HG02938 (cell line): ENCODE results near the gene COX17.

ENCODE experiments used
- ATAC-seq: cut with Tn5 transposase; IDR thresholded peaks from one replicate; pipeline ENCODE4 v1.9.1; 2021; ENCODE audit warnings: mild to moderate bottlenecking, moderate library complexity; ENCODE audit not compliant: unreplicated experiment

COX17 gene

DNA sequence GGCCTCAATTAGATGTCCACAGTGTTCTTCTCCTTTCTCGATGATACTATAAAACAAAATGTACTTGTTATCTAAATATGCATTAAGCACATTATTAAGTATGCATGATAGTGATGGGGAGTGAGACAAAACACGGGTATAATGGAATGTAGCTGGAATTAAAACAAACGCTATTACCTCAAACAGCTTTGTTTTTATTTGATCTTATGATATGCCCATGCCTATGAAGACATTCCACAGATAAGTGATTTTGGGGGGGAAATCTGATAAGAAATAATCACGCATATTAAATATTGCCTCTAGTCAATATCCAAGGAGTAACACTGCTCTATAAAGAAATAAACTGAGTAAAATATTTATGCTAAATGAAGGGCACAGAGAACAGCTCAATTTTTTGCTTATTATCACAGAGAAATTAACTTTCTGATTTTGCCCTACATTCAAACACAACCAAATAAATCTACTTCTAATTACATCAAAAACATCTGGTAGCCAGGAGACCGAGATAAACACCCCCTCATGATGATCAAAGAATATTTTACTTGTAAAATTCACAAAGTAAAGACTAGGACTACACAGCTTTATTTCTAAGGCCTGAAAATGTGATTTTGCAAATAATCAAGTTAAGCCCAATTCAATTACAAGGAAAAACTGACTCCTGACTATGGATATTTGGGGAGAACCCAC lies 1.9 kb downstream of the COX17 start:
- ATAC-seq, result no peak

DNA sequence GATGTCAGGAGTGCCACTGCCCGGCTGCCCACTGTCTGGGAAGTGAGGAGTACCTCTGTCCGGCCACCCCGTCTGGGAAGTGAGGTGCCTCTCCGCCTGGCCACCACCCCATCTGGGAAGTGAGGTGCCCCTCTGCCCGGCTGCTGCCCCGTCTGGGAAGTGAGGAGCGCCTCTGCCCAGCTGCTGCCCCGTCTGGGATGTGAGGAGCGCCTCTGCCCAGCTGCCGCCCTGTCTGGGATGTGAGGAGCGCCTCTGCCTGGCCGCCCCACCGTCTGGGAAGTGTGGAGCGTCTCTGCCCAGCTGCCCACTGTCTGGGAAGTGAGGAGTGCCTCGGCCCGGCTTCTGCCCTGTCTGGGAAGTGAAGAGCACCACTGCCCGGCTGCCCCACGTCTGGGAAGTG lies 3.3 kb downstream of the COX17 start:
- ATAC-seq, result no peak

DNA sequence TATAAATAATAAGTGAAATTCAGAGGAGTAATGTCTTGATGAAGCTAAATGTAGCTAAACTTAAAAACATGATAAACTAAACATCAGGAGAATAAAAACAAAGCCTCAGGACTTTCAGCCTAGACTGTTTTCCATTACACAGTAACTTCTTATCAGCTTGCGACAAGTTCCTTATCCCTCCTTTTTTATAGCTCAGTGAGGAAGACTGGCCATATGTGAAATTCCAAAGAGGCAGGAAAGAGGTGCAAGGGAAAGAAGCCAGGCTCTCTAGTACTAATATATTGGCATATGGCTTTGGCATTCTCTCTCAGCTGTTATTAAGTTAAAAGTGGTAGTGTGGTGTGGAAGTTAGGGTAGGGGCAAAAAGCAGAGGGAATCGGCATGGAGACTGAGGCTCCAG lies 4.4 kb downstream of the COX17 start:
- ATAC-seq, result no peak

DNA sequence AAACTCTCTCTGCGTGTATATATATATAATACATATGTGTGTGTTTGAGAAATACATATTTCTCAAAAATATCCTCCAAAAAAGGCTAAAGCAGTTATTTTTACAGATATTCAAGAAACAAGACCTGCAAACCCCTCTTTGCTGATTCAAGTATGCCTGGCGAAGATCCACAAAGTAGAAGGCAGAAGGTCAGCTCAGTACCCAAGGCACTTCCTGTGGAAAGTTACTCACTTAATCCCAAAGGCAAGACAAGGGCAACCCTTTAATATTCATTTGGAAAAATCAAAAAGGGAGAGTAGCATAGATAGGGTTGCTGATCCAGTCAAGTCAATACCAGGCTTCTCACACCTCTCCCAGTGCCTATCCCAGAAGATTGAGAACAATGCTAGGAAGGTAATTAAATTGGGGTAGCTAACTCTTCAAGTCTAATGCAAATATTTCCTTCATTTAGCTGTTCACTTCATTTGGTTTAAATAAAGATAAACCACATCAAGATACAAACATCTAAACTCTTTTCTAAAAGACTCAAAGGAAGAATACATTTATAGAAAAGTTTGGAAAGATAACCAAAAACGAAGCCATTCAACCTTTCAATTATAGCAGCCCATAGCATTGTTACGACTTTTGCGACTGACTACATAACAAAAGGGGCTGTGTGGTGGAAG lies 7.2 kb downstream of the COX17 start:
- ATAC-seq, result no peak

DNA sequence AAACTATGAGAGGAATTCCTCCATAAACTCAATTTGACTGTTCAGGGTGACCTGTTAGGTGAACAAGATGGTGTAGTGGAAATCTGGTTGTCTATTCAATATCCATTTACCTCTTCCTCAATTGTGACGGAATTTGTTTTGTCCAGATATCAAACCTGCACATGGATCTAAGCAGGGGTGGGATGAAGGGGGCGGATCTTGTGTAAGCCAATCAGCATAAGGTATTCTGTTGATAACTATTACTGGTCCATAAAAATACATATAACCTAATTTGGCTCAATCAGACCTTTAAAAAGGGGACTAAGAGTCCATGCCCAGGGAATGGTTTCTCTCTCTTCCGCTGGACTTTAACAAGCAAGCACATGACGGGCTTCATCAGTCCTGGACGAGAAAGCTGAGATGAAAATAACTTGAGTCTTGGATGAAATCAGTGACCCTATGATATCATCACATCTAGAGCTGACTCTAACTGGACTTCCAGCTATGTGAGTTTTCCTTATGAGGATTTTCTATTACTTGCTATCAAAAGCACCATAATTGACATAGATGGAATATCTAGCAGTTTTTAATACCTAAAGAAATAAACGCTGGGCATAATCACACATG lies 11.1 kb downstream of the COX17 start:
- ATAC-seq, result no peak

DNA sequence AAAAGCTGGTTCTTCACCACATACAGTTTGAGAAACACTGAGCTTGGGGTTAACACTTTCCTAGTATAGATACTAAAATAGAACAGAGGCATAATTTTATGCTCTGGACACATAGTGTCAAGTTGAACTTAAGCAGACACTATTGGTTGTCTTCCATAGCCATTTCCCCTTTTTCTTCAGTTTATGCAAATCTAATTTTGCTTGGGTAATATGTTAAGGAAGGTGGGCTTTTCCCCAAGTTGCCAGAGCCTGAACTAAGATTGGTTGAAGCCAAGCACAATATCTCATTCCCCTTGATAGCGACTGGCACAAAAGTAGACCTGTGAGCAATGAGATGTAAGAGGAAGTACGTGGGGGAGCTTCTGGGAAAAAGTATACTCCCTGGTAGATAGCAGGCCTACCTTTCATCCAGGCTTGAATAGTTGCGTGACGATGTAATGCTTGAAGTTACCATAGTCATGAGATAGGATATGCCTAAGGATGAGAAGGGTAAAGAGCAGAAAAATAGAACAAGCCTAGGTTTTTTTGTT lies 12.3 kb downstream of the COX17 start:
- no peak for ATAC-seq

DNA sequence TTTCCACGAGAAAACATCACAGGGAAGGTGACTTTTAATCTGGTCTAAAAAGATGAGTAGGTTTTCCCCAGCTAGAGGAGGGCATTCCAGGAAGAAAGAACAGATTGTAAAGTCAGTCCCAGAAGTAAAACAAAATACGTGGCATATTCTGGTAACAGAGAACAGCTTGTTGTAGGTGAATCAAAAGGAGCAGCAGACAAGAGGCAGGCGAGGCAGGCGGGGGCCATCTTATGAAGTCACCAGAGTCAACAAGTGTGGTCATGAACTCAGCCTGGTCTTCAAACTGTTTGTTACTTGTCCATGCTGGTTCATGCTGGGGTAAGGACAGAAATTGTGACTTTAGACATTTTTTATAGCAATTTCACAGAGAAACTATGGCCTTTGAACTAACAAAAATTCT lies 12.8 kb downstream of the COX17 start:
- no peak for ATAC-seq

DNA sequence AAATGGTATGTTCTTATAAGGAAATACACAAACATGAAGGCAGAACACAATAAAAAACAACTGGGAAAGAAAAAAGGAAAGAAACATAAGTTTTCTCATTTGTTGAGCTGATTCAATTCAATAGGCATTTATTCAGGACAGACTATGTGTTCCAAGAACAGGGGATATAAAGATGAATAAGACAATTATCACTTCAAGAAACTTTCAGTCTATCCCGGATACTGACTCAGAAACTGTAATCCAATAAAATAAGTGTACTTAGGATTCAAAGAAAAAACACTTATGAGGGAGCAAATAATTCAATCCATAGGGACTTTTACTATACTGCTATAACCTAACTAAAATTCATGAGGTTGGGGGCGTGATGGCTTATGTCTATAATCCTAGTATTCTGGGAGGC lies 13.3 kb downstream of the COX17 start:
- ATAC-seq, result no peak

DNA sequence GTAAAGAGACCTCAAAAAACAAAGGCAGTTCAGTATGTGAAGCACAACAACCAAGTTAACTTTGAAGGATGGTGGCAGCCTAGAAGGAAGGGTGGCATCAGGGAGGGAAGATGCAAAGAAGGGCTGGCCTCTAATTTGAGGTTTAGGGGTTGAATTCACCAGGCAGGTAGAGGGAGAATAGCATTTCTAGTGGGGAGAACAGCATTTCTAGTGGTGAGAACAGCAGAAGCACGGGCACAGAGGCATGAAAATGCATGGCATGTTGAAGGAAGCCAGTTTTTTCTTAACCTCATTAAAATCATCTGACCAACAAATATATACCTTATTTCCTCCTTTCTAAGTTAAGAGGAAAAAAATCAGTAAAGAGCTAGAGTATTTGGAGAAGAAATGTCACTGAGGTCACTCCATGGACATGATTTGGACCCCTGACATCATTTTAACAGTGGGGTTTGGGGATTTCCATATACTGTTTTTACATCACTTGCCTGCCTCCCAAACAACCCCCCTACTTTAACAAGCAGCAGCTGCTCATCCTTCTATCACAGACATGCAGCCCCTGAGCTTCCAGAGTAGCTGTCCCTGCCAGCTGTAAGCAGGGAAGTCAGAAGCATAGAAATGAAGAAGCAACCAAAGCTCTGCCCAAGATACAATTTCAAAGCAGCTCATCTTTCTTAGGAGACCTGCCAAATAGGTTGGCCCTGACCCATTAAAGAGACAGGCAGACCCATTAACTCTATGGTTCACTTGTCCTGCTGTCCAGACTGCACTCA lies 14.4 kb downstream of the COX17 start:
- ATAC-seq, result no peak

DNA sequence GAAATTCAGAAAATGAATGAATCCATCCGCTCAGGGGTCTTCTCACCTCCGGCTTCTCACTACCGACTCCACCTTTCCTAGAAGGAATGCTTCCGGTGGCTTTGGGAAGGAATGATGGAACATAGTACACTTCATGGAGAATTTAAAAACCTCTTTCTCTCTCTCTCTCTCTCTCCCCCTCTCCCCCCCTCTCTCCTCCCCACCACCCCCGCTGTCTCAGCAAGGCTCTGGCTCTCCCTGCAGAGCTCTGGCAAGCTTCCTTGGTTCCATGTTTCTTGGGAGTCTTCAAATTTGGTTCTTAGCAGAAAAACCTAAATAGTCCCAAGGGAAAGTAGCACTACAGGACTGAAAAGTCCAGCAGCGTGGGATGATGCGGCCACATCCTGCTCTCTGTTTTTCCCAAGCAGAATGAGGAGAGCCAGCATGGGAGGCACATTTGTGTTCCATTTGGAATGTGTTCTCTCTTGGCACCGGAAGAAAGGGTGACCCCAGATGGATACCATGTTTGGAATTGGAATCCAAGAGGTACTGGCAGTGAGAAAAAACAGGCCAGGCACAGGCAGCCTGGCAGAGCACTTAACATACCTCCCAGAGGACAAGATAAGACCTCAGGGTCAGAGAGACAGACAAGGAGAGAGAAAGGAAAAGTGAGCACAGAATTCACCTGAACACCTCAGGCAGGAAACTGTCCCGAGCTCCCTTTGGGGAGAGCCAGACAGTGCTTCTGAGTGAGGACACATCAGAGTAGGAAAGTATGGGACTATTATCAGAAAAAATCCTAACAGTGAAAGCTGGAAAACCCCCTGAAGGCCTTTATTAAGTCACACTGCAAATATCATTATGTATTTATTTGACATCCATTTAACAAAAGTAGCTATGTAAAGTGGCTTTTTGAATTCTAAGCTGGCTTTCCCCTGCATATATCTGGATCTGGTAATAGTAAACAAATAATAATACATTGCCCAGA lies 16.4 kb downstream of the COX17 start, which contains the start of gene POPDC2:
Gene POPDC2 (minus strand): TSS at position 116 of the 967 bp plus-strand sequence. CDS start 166 bp downstream, outside the sequence.
- ATAC-seq, result no peak

DNA sequence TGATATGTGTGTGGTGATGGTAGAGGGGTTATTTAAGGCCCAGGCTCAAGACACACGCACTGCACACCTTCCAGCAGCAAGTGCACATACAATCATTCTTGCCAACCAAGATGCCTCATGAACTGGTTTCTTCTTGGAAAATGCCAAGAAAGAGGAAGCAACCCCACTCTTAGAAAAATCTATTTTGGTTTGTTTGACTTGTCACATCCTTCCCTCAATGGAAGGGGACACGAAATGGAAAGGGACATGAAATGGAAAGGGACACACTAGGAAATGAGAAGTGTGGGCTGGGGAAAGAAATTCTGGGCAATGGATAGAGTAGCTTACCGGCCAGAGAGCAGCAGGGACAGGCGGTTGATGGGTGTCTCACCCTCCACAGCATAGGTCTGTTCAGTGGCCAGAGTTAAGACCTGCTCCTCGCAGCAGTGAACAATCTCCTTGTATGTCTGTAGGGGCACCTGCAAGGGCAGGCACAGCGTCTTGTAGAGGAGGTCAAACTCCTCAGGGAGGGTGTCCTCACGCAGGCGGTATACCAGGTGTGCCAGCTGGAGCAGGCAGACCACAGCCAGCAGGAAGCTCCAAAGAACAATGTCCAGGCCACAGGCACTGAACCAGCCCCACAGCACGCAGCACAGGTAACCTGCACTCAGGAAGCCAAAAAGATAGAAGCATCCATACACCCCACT lies 17.5 kb downstream of the COX17 start:
- ATAC-seq, result no peak

DNA sequence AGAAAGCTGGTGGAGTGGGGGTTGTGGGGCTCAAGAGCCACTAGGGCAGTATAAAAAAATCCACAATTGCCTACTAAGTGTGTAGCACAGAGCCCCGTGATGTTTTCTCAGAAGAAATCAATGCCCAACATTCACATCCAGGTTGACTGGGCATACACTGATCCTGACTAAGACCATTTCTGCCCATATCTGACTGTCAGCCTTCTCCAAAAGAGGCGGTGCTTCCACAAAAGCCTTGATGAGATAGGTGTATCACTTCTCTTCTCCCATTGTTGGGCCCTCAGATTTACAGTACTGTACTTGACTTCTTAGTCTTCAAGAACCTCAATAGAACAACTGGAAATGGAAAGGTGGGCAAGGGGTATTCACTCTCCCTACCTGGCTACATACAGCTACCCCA lies 18.2 kb downstream of the COX17 start:
- ATAC-seq, result no peak

DNA sequence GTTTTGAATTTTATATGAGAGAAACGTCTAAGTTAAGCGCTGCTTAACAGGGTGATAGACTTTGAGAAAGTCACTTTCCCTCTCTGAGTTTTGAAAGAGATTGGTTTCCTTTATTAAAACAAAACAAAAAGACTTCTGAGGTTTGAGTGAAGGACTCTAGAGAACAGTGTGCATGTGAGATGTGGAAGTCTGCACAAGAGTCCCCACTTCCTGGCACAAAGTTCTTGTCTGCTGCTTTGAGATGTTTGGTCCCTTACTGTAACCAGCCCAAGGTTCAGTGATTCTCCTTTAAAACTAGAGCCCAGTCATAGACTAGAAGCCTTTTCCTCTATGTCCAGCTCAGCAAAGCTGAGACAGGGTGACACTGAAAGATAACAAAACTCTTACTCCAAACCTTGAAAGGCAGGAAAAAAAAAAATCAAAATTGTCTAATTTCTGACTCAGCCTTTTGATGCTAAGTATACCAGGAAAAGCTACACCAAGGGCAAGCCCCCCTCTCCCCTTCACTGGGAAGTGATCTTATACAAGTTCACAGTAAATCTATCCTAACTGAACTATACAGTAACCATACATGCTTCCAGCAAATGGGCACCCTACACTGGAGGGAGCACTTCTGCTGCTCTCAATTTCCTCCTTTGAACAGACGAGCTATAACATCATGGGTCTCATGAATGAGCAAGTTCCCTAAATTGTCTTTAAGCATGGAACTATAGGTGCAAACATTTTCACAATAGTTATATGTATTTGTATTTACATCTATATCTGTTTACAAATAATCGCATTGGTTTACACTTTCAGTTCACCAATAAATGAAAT lies 19.1 kb downstream of the COX17 start:
- ATAC-seq, result no peak

DNA sequence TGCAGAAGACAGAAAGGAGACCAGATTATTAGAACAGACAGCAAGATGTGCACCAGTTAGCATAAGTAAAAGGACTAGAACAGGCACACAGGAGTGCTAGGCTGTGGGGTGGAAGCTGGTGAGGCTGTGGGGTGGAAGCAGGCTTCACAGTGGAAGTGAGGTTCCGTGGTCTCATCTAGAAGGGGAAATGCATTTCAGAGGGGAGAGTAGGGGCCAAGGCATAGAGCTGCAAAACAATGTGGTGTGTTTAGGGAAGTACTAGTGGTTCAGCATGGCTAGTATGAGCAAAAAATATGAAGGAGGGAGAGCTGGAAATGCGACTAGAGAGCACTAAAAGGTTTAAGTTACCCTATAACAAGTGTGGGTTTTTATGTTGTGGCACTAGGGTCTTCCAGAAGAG lies 23.3 kb downstream of the COX17 start:
- ATAC-seq, result no peak

DNA sequence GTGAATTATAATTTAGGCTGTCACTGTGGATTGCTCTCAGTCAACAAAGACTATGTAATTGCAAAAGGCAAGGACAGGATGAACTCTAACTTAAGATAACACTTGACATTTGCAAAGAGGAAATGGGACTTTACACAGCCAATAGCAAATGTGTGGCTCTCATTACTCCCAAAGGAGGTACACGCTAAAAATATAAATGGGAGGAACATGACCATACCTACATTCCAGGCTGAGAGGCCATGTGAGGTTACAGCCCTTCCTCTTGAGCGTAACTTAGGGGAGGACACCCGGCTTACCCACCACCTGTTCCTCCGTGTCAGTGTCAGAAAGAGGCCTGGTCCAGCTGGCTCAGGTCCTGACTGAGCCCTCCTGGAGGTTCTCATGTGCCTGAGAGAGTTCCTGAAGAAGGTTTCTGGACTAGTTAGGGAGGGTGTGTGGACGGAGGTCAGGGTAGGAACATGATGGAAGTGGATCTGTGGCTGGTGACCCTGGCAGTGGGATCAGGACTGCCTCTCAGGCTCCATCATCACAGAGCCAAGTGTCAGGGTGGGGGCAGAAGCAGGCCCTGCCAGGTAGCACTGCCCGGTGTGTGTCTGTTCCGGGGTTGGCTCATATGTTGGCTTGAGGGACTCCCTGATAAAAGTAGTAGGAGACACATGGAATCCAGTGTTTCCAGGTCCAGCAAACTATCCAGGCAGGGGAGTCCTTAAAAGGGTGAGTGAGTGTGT lies 24.7 kb downstream of the COX17 start:
- ATAC-seq, result no peak

DNA sequence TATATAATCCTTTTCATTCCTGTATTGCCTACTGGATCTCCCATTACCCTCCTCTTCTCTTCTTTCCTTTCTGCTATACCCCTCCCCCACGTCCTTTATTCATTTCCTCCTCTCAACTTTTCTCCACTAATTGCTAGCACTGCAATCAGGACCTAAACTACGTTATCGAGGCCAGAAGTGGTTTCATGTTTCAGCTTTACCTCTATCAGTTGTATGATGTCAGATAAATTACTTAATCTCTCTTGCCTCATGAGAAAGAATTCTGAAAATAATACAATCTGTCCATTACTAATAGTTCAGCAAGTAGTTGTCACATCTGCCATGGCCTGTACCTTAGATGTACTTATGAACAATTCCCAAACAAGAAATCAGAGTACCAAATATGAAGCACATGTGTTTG lies 27.4 kb downstream of the COX17 start:
- no peak for ATAC-seq

DNA sequence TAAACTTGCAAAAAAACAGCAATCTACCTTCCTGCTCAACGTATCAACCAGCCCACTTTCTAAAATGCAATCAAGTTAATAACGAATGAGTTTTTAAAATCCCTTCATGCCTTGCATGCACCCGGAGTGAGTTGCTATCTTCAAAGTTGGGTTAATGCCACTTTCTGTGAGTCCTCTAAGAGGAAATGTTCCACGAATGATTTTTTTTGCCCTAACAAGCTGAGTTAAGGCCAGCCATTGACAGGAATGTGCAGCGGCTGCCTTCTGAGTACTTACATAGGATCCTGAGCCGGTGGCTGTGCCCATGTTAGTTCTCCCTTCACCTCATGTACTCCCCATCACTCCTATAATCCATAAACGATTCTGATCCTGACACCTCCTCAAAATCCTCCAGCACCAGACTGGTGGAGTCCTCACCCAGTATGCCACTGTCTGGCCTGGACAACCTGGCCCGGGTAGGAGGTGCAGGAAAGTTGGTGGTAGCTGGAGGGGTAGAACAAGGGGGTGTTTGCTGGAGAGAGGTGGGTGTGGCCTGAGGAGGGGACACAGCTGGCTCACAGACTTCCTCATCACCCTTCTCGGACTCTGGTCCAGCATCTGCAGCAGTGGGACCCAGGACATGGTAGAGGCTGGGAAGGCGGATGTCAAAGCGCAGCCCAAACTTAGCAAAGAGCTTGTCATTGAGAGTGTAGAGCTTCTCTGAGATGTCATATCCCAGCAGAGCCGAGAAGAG lies 29.2 kb downstream of the COX17 start:
- no peak for ATAC-seq
